Upper lobe of right lung (tissue), 1 donor: ENCODE data around the gene SCN11A. TPM values are rescaled to one million over a fixed set of nuclear protein-coding genes. Genes with fewer than 3 reads are reported as not detected.

Source experiments
- ATAC-seq: fragments of 200-7000 bp; cut with Tn5 transposase; one replicate; pipeline ENCODE4 v1.9.1; 2020; ENCODE audit warnings: mild to moderate bottlenecking, moderate library complexity
- DNase-seq: peaks from one replicate; pipeline ENCODE4 v3.0.0-alpha.2; 2020
- H3K27ac ChIP-seq: fragments of 200-600 bp; one replicate; pipeline ENCODE4 v1.8.0; 2022
- H3K27me3 ChIP-seq: fragments of 200-600 bp; one replicate; pipeline ENCODE4 v1.8.0; 2022; ENCODE audit warnings: mild to moderate bottlenecking
- H3K36me3 ChIP-seq: fragments of 200-600 bp; one replicate; pipeline ENCODE4 v1.8.0; 2022
- H3K4me1 ChIP-seq: fragments of 200-600 bp; one replicate; pipeline ENCODE4 v1.8.0; 2022
- H3K4me3 ChIP-seq: fragments of 200-600 bp; one replicate; pipeline ENCODE4 v1.8.0; 2022; ENCODE audit warnings: mild to moderate bottlenecking
- H3K9me3 ChIP-seq: fragments of 200-600 bp; one replicate; pipeline ENCODE4 v1.8.0; 2022
- CTCF ChIP-seq: fragments of 200-600 bp; IDR thresholded peaks from one replicate; pipeline ENCODE4 v1.8.0; 2022; ENCODE audit warnings: antibody characterized with exemption
- intact Hi-C: fragments of 100-400 bp; cut with DNase I; formaldehyde crosslinking; loops from one replicate; pipeline ENCODE4 v1.11.0; 2022
- total RNA-seq: library from RNA; stranded (reverse); fragmentation: NEBNext Ultra II Directional; extraction: Animal tissue kit (Norgen Biotek cat#: 25700); gene quantifications from one replicate; pipeline ENCODE4 v1.2.1, GENCODE V29; 2021
- donor health status: DM: no; HTN: yes; CAD: no; lungs with severe emphysema.

The SCN11A gene
- total RNA-seq, 1 donor from 2014 or later, result 0.14 TPM

DNA sequence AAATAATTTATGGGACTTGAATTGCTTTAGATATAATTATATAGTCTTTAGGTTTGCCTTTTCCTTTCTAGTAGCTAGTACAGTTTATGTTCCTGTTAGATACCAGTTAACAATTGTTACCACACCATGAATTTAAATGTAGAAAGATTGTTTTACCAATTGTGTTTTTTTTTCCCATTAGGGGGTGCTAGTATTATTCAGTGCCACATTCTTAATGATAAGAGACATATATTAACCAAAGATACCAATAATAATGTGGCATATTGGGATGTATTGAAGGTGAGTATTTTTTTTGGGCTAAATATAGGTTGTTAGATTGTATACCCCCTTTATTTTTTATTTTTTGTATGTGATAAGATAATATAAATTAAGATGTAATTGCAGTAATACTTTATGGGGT is 27.8 kb upstream of the SCN11A start:
- H3K4me1 ChIP-seq, result no peaks in the 10 kb centered on the region
- H3K36me3 ChIP-seq, result peaks cover 66% of the 10 kb centered on the region
- H3K27me3 ChIP-seq, result no peaks in the 10 kb centered on the region
- intact Hi-C loops, result no loop called here
- no peak overlapping the region for H3K27ac ChIP-seq
- no peak for TF ChIP-seq CTCF
- DNase-seq (no peak), ATAC-seq (no peak)
- H3K9me3 ChIP-seq, result no peaks in the 10 kb centered on the region
- no peak overlapping the region for H3K4me3 ChIP-seq

DNA sequence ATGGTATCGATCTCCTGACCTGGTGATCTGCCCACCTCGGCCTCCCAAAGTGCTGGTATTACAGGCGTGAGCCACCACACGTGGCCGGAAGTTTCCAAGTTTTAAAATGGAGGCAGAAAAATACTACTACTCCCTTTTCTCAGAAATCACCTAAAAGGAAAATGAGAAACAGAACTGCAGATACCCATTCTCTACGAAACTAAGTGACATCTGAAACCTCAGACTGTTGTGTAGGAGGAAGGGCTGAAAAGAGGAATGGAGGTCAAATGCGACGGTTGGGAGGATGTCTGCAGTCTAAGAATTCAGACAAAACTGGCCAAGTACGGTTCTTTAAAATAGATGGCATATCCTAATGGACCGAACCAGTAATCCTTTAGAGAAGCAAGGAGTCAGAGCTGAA is 24.2 kb upstream of the SCN11A start:
- no peak for DNase-seq
- intact Hi-C loops, result no loop called here
- Histone ChIP-seq H3K27me3 (no peaks in the 10 kb centered on the region), H3K27ac (no peak overlapping the region), H3K36me3 (peaks cover 75% of the 10 kb centered on the region), H3K9me3 (no peaks in the 10 kb centered on the region), H3K4me3 (no peak overlapping the region), H3K4me1 (no peaks in the 10 kb centered on the region)
- TF ChIP-seq CTCF, result no peak
- ATAC-seq, result no peak

- Histone ChIP-seq H3K9me3 (no peaks in the 10 kb centered on the region), H3K4me1 (no peaks in the 10 kb centered on the region), H3K27me3 (no peaks in the 10 kb centered on the region), H3K4me3 (no peak overlapping the region), H3K27ac (no peak overlapping the region), H3K36me3 (peaks cover 72% of the 10 kb centered on the region)
- intact Hi-C loops, result no loop called here
- DNase-seq, result no peak
- ATAC-seq, result no peak
- no peak for TF ChIP-seq CTCF
Measured at GRCh38 chr3:39068556-39068955, 16.8 kb upstream of the SCN11A start.

DNA sequence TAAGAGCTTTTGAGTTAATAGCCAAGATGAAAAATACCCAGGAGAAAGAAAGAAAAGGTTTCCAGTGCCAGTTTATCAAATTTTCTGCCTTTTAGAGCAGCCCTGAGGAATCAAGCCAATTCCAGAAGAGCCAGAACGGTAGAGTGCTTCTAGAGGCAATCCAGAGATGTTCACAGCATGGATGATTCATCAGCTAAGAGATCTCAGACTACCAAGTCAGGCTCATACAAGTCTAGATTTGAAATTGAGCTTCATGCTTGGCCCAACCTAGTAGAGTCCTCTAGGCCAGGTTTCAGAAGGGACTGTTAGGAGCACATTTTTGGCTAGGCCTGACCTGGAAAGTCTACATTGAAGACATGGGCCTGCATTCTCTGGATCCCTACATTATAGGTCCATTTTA is 15.5 kb upstream of the SCN11A start:
- Histone ChIP-seq H3K27ac (no peak overlapping the region), H3K4me1 (no peaks in the 10 kb centered on the region), H3K4me3 (no peak overlapping the region), H3K9me3 (no peaks in the 10 kb centered on the region), H3K27me3 (no peaks in the 10 kb centered on the region), H3K36me3 (peaks cover 62% of the 10 kb centered on the region)
- DNase-seq (no peak), ATAC-seq (no peak)
- intact Hi-C loops, result no loop called here
- no peak for TF ChIP-seq CTCF

GRCh38 chr3:39065197-39065596 is 13.5 kb upstream of the SCN11A start:
- ATAC-seq (peak; percentile 82), DNase-seq (no peak)
- no peaks in the 10 kb centered on the region for H3K4me1 ChIP-seq
- H3K27ac ChIP-seq, result no peak overlapping the region
- H3K4me3 ChIP-seq, result no peak overlapping the region
- no peaks in the 10 kb centered on the region for H3K9me3 ChIP-seq
- TF ChIP-seq CTCF, result no peak
- peaks cover 46% of the 10 kb centered on the region for H3K36me3 ChIP-seq
- no peaks in the 10 kb centered on the region for H3K27me3 ChIP-seq
- intact Hi-C loops, result no loop called here

GRCh38 chr3:39064646-39065045 is 12.9 kb upstream of the SCN11A start:
- DNase-seq, result no peak
- ATAC-seq, result no peak
- peaks cover 41% of the 10 kb centered on the region for H3K36me3 ChIP-seq
- H3K27me3 ChIP-seq, result no peaks in the 10 kb centered on the region
- TF ChIP-seq CTCF, result no peak
- intact Hi-C loops, result no loop called here
- no peak overlapping the region for H3K27ac ChIP-seq
- H3K4me1 ChIP-seq, result no peaks in the 10 kb centered on the region
- no peak overlapping the region for H3K4me3 ChIP-seq
- no peaks in the 10 kb centered on the region for H3K9me3 ChIP-seq
